HepG2 (cell line): Measurements from ENCODE around the gene METTL22. TPM values are rescaled to one million over a fixed set of nuclear protein-coding genes. Genes with fewer than 3 reads are reported as not detected.

Experiments used
- ATF1 ChIP-seq: IDR thresholded peaks from 2 replicates; pipeline ENCODE4 v1.6.1; 2016; ENCODE audit warnings: mild to moderate bottlenecking, control low read depth
- ATF3 ChIP-seq: sonication (generic); formaldehyde crosslinking; IDR thresholded peaks from 2 replicates; pipeline ENCODE4 v1.4.0; 2020; ENCODE audit warnings: missing genetic modification reagents
- CEBPB ChIP-seq: IDR thresholded peaks from 2 replicates; pipeline ENCODE4 v1.6.1; 2011; ENCODE audit warnings: low read depth, low read length, improper control_type of control experiment, borderline replicate concordance
- DNMT3B ChIP-seq: conservative IDR thresholded peaks from 2 replicates; pipeline ENCODE4 v1.6.1; 2016; ENCODE audit warnings: missing biosample characterization, control low read depth
- EP300 ChIP-seq, 3 experiments: sonication (generic) in 1 of 3; formaldehyde crosslinking in 1 of 3; IDR thresholded peaks; 2 replicates each; pipeline versions ENCODE4 v1.5.1 to v1.6.1; 2011 to 2020; ENCODE audit warnings: low read depth in 2 of 3, low read length in 2 of 3, borderline replicate concordance in 1 of 3, improper control_type of control experiment in 1 of 3, mild to moderate bottlenecking in 1 of 3, missing genetic modification reagents in 1 of 3, moderate library complexity in 1 of 3
- FOSL1 ChIP-seq: sonication (generic); formaldehyde crosslinking; IDR thresholded peaks from 2 replicates; pipeline ENCODE4 v1.9.0; 2021; ENCODE audit warnings: missing genetic modification reagents, borderline replicate concordance
- GATAD1 ChIP-seq: IDR thresholded peaks from 2 replicates; pipeline ENCODE4 v1.6.1; 2016; ENCODE audit warnings: missing genetic modification reagents, missing compliant biosample characterization
- GMEB1 ChIP-seq: sonication (generic); formaldehyde crosslinking; IDR thresholded peaks from 2 replicates; pipeline ENCODE4 v1.5.1; 2020; ENCODE audit warnings: missing genetic modification reagents, mild to moderate bottlenecking, borderline replicate concordance
- GRHL1 ChIP-seq: sonication (generic); formaldehyde crosslinking; conservative IDR thresholded peaks from 2 replicates; pipeline ENCODE4 v1.8.0; 2022; ENCODE audit warnings: missing genetic modification reagents
- IRF9 ChIP-seq: sonication (generic); formaldehyde crosslinking; IDR thresholded peaks from 2 replicates; pipeline ENCODE4 v1.8.0; 2022; ENCODE audit warnings: missing genetic modification reagents, mild to moderate bottlenecking, borderline replicate concordance
- KDM4B ChIP-seq: sonication (generic); formaldehyde crosslinking; IDR thresholded peaks from 2 replicates; pipeline ENCODE4 v1.4.0; 2020; ENCODE audit warnings: missing genetic modification reagents
- MYNN ChIP-seq: sonication (generic); formaldehyde crosslinking; IDR thresholded peaks from 2 replicates; pipeline ENCODE4 v1.4.0; 2020; ENCODE audit warnings: mild to moderate bottlenecking, low read depth, missing genetic modification reagents
- RAD21 ChIP-seq: fragments of 450-650 bp; formaldehyde crosslinking; IDR thresholded peaks from 2 replicates; pipeline ENCODE4 v1.5.0; 2020; ENCODE audit warnings: mild to moderate bottlenecking
- RORA ChIP-seq: sonication (generic); formaldehyde crosslinking; IDR thresholded peaks from 2 replicates; pipeline ENCODE4 v1.5.0; 2020; ENCODE audit warnings: mild to moderate bottlenecking, missing genetic modification reagents, moderate library complexity
- SUZ12 ChIP-seq: fragments of 150-350 bp; IDR thresholded peaks from 2 replicates; pipeline ENCODE4 v1.6.1; 2014; ENCODE audit warnings: low read depth, low read length
- TMF1 ChIP-seq: sonication (generic); formaldehyde crosslinking; IDR thresholded peaks from 2 replicates; pipeline ENCODE4 v1.8.1; 2022; ENCODE audit warnings: low read depth, missing genetic modification reagents
- YEATS4 ChIP-seq: sonication (generic); formaldehyde crosslinking; IDR thresholded peaks from 2 replicates; pipeline ENCODE4 v1.4.0; 2020; ENCODE audit warnings: missing genetic modification reagents, borderline replicate concordance
- ZBTB1 ChIP-seq: sonication (generic); formaldehyde crosslinking; IDR thresholded peaks from 2 replicates; pipeline ENCODE4 v1.4.0; 2020; ENCODE audit warnings: missing genetic modification reagents, borderline replicate concordance
- ZNF24 ChIP-seq: fragments of 450-650 bp; IDR thresholded peaks from 2 replicates; pipeline ENCODE4 v1.6.1; 2017; ENCODE audit warnings: antibody characterized with exemption, mild to moderate bottlenecking
- ZNF3 ChIP-seq: IDR thresholded peaks from 2 replicates; pipeline ENCODE4 v1.7.0; 2017; ENCODE audit warnings: inconsistent platforms
- ZNF33B ChIP-seq: sonication (generic); formaldehyde crosslinking; IDR thresholded peaks from 2 replicates; pipeline ENCODE4 v1.5.1; 2020; ENCODE audit warnings: mild to moderate bottlenecking, missing genetic modification reagents
- ZNF34 ChIP-seq: sonication (generic); formaldehyde crosslinking; IDR thresholded peaks from 2 replicates; pipeline ENCODE4 v1.4.0; 2020; ENCODE audit warnings: mild to moderate bottlenecking, missing genetic modification reagents, borderline replicate concordance
- ZNF557 ChIP-seq: sonication (generic); formaldehyde crosslinking; IDR thresholded peaks from 2 replicates; pipeline ENCODE4 v1.4.0; 2020; ENCODE audit warnings: missing genetic modification reagents
- ZNF570 ChIP-seq: sonication (generic); formaldehyde crosslinking; IDR thresholded peaks from 2 replicates; pipeline ENCODE4 v1.4.0; 2020; ENCODE audit warnings: mild to moderate bottlenecking, missing genetic modification reagents, borderline replicate concordance
- ZNF709 ChIP-seq: sonication (generic); formaldehyde crosslinking; IDR thresholded peaks from 2 replicates; pipeline ENCODE4 v1.5.0; 2020; ENCODE audit warnings: mild to moderate bottlenecking, missing genetic modification reagents
- ZNF792 ChIP-seq: IDR thresholded peaks from 2 replicates; pipeline ENCODE4 v1.6.1; 2016
- ZSCAN12 ChIP-seq: sonication (generic); formaldehyde crosslinking; IDR thresholded peaks from 2 replicates; pipeline ENCODE4 v1.9.0; 2021; ENCODE audit warnings: mild to moderate bottlenecking, missing genetic modification reagents
- polyA plus RNA-seq, 8 experiments: library from polyadenylated mRNA; depleted of rRNA in 3 of 8; stranded (reverse) in 7 of 8; unstranded in 1 of 8; fragments of >200 nt; fragmentation: Illumina TruSeq in 4 of 8; extraction: Trizol in 4 of 8; gene quantifications; 2 replicates each; pipeline versions ENCODE4 v1.2.1 to v1.2.3, GENCODE V29; 2011 to 2016; ENCODE audit warnings: low read depth in 4 of 8, missing spikeins in 1 of 8, mixed read lengths in 1 of 8; ENCODE audit not compliant: insufficient read depth in 1 of 8
- total RNA-seq, 5 experiments: library from RNA; depleted of rRNA; stranded (reverse); fragments of >200 nt; fragmentation: Illumina TruSeq; extraction: Trizol; gene quantifications; 2 replicates each; pipeline ENCODE4 v1.2.3, GENCODE V29; 2016; ENCODE audit warnings: low read depth in 1 of 5

METTL22 gene
- total and polyA plus RNA-seq, 2 of the 13 experiments (the other 11 are each of a cell fraction or from before 2014, with no cell fraction given), result 36.2 to 94.8 TPM

GRCh38 chr16:8621572-8622314, at the start of gene METTL22 (continued):
- peak; percentile 88; the same call in 1 of the 2 replicates for TF ChIP-seq IRF9 (CRISPR knock-in tag)
- TF ChIP-seq YEATS4 (CRISPR knock-in tag), result peak; percentile 87
- peak; percentile 55; the same call in 1 of the 2 replicates for TF ChIP-seq ZNF709 (CRISPR knock-in tag)
- TF ChIP-seq GATAD1 (CRISPR knock-in tag), result peak; percentile 88
- TF ChIP-seq EP300 (IDR thresholded peaks at IDR 0.05; ENCODE audit: low read depth in 2 of 2, low read length in 2 of 2), result no peak
- TF ChIP-seq EP300 (CRISPR knock-in tag; IDR thresholded peaks at IDR 0.05; ENCODE audit: borderline replicate concordance), result no peak; the same call in 1 of the 2 replicates
- TF ChIP-seq SUZ12, result no peak
- TF ChIP-seq ZNF3 (CRISPR knock-in tag), result peak; percentile 15; the same call in 1 of the 2 replicates
- no peak for TF ChIP-seq GRHL1 (CRISPR knock-in tag)
- TF ChIP-seq GMEB1 (CRISPR knock-in tag), result peak; percentile 76
- TF ChIP-seq ZNF24, result no peak
- TF ChIP-seq RORA (CRISPR knock-in tag), result no peak
- TF ChIP-seq RAD21 (CRISPR knock-in tag), result peak; percentile 39; the same call in 1 of the 2 replicates
- TF ChIP-seq ATF1 (CRISPR knock-in tag), result no peak
- TF ChIP-seq ZNF34 (CRISPR knock-in tag), result no peak
- TF ChIP-seq ZSCAN12, result no peak
- TF ChIP-seq DNMT3B (CRISPR knock-in tag), result no peak
- no peak for TF ChIP-seq CEBPB
- peak; percentile 88; the same call in 1 of the 2 replicates for TF ChIP-seq ZNF33B
- TF ChIP-seq ZNF570, result no peak
- no peak for TF ChIP-seq ZBTB1 (CRISPR knock-in tag)
- no peak for TF ChIP-seq MYNN (CRISPR knock-in tag)
- no peak; the same call in 1 of the 2 replicates for TF ChIP-seq FOSL1 (CRISPR knock-in tag)
- TF ChIP-seq TMF1, result peak; percentile 86; the same call in 1 of the 2 replicates
- 0 out of 2 replicates have a peak, but pooled peaks have one; percentile 41 for TF ChIP-seq ATF3
- TF ChIP-seq ZNF557 (CRISPR knock-in tag), result no peak
- TF ChIP-seq KDM4B, result peak; percentile 74; the same call in 1 of the 2 replicates
- peak; percentile 44; the same call in 1 of the 2 replicates for TF ChIP-seq ZNF792 (CRISPR knock-in tag)
